Hepatocyte (in vitro differentiated cells): Measurements from ENCODE around the gene ALPP.
"Not testable (repeated sequence)": the region's sequence is repeated elsewhere in the genome, so short reads cannot be mapped to it uniquely, and the experiment has no call there.

Experiments
- EZH2 ChIP-seq: fragments of 200-600 bp; sonication (generic); IDR thresholded peaks from 2 replicates; pipeline ENCODE4 v1.6.1; 2016; ENCODE audit warnings: antibody characterized with exemption, mild to moderate bottlenecking, borderline replicate concordance
- TF ChIP-seq, protein P1 (sequence below): fragments of 200-600 bp; sonication (generic); IDR thresholded peaks from 2 replicates; pipeline ENCODE4 v1.5.1; 2016; ENCODE audit warnings: antibody characterized with exemption, mild to moderate bottlenecking; ENCODE audit not compliant: poor library complexity

DNA sequence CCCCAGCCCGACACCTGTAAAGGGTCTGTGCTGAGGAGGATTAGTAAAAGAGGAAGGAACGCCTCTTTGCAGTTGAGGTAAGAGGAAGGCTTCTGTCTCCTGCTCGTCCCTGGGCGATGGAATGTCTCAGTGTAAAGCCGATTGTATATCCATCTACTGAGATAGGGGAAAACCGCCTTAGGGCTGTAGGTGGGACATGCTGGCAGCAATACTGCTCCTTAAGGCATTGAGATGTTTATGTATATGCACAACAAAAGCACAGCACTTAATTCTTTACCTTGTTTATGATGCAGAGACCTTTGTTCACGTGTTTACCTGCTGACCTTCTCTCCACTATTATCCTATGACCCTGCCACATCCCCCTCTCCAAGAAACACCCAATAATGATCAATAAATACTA, 44.9 kb downstream of the ALPP start:
- TF ChIP-seq, protein P1, sequence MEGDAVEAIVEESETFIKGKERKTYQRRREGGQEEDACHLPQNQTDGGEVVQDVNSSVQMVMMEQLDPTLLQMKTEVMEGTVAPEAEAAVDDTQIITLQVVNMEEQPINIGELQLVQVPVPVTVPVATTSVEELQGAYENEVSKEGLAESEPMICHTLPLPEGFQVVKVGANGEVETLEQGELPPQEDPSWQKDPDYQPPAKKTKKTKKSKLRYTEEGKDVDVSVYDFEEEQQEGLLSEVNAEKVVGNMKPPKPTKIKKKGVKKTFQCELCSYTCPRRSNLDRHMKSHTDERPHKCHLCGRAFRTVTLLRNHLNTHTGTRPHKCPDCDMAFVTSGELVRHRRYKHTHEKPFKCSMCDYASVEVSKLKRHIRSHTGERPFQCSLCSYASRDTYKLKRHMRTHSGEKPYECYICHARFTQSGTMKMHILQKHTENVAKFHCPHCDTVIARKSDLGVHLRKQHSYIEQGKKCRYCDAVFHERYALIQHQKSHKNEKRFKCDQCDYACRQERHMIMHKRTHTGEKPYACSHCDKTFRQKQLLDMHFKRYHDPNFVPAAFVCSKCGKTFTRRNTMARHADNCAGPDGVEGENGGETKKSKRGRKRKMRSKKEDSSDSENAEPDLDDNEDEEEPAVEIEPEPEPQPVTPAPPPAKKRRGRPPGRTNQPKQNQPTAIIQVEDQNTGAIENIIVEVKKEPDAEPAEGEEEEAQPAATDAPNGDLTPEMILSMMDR: not testable (repeated sequence)
- not testable (repeated sequence) for TF ChIP-seq EZH2
